GM21360 (cell line): Measurements from ENCODE around the gene PLAC8L1.

ENCODE experiments used
- ATAC-seq: cut with Tn5 transposase; IDR thresholded peaks from one replicate; pipeline ENCODE4 v1.9.1; 2021; ENCODE audit warnings: mild to moderate bottlenecking, moderate library complexity; ENCODE audit not compliant: unreplicated experiment

Gene PLAC8L1

GRCh38 chr5:146081556-146081955 lies 23.8 kb downstream of the PLAC8L1 start:
- ATAC-seq, result no peak

DNA sequence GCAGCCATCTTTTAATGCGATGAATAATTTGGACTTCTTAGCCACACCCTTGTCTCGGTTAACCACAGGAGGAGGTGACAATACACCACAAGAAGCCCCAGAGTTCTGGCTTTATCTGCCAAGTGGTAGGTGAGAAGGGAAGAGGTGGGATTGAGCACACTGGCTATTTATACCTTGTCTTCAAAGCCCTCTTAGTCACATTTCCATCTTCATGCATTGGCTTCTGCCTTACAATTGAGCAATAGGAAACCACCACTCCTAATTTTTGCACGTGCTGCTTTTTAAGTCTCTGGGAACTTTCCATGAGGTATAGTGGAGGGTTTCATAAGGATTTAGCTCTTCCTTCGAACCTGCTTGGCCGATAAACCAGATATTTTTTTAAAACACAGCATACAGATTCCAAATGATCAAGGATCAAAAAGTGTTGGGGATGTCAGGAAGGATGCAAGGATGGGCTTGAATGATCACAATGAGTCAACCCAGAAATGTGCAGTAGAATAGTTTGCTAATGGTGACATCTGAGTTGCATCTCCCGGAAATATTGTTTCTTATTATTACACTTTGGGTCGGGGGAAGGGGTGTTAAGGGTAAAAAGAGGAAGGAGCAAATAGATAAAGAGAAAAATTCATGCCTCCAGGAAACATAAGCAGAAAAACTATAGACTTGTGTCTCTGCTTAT lies 25.5 kb downstream of the PLAC8L1 start:
- peak; percentile 44 for ATAC-seq

DNA sequence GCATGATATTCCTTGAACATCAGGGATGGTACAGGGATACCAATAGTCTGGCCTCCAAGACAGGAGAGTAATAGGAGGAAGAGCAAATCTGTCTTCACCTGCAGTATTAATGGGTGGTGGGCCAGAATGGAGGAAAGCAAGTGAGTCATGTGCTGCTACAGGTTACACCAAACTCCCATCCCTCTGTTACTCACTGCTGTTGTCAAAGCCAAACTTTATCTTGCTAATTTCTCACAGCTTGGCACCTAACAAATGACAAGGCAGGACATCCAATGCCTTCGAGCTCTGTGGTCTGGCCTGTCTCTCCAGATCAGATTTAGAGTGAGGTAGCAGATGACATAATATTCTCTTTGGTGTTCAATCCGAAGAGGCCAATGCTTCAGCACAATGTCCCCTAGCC lies 26.8 kb downstream of the PLAC8L1 start:
- no peak for ATAC-seq

DNA sequence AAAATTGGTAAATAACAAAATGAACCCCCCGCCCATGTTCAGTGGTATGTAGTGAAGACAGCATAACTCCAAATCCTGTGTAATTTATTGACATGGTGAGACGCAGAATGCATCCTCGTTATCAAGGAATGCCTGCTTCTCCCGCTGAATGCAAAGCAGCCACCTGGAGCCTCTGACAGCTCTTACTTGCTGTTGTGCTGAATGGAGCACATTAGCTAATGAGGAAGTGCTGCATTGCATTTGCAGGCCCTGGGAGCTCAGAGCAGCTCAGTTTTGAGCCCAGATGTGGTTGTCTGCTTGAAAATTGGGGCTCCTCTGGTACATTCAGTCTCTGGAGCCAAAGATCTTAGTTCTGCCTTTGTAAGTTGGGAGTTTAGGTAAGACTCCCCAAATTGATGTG lies 28.9 kb downstream of the PLAC8L1 start:
- no peak for ATAC-seq

DNA sequence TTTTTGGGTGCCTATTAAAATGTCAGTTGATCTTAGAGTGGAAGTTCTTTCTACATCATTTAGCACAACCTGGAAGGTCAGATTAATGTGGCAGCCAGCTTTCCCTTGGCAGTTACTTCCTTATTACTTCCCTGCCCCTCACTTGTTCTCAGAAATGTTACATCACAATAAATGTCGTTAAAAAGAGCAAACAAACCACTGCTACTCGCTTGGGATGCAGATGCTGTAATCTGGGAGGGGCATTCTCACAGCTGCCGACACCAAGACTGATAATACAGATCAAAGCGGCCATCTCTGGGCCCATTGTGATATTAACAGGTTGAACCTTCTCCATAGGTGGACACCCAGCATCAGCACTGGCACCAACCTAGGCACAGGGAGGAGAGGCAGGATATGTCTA lies 29.3 kb downstream of the PLAC8L1 start:
- ATAC-seq, result no peak

GRCh38 chr5:146073239-146073900 lies 32.0 kb downstream of the PLAC8L1 start:
- ATAC-seq, result no peak

GRCh38 chr5:146072595-146072994 lies 32.8 kb downstream of the PLAC8L1 start:
- ATAC-seq, result no peak

DNA sequence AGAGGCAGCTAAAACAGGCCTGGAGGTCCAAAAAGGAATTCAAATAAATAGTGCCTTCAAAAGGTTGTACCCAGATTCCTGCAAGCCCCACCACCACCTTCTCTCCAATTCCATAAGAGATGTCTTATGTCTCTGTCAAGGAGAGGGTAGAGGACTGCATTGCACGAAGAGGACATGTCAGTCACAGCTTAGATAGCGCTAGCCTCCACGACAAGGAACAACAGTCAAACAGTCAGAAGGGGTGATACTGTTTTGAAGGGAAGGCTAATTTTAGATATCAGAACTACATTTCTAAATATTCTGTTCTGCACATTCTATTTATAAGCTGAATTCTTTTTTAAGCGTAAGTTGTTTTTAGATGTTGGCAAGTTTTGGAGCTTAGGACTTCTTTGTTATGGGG lies 34.2 kb downstream of the PLAC8L1 start:
- no peak for ATAC-seq

- ATAC-seq, result no peak
These were observed 34.6 kb downstream of the PLAC8L1 start for GRCh38 chr5:146070746-146071145.

DNA sequence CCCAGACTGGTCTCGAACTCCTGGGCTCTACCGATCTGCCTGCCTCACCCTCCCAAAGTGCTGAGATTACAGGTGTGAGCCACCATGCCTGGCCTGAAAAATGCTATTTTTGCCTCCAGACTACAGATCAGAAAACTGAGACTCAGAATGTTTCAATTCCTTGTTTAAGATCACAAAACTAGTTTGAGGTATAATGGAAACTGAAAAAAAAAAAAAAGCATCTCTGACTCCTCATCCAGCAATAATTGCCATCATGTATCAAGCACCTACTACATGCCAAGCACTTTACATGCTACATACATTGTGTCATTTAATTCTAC lies 35.6 kb downstream of the PLAC8L1 start:
- ATAC-seq, result peak; percentile 60

DNA sequence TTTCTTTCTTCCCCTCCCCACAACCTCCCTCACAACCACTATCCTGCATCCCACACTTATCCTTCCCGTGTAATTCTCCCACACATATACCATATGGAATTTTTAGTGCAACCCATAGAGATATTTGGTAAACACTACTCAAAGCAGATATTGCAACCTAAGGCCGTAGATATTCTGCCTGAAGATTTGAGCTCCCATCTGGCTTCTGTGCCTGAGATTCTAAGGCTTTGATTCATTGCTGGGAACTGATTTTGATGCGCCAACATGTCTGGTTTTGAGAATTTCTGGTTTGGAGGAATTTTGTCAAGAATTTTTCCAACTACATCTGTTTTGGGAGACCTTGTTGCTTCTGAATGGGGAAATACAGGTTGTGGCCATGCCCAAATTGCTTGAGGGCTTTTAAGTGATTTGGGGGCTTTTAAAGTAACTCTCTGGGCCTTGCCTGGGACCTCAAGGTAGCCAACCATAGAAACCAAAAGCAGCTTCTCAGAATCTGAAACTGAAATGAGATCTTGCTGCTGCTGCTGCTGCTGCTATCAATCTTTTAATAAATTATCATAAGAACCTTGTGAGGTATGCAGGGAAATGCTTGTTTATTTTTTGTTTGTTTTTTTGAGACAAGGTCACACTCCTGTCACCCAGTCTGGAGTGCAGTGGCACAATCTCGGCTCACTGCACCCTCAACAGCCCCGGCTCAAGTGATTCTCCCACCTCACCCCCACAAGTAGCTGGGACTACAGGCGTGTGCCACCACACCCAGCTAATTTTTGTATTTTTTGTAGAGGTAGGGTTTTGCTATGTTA lies 36.2 kb downstream of the PLAC8L1 start:
- ATAC-seq, result peak; percentile 40

DNA sequence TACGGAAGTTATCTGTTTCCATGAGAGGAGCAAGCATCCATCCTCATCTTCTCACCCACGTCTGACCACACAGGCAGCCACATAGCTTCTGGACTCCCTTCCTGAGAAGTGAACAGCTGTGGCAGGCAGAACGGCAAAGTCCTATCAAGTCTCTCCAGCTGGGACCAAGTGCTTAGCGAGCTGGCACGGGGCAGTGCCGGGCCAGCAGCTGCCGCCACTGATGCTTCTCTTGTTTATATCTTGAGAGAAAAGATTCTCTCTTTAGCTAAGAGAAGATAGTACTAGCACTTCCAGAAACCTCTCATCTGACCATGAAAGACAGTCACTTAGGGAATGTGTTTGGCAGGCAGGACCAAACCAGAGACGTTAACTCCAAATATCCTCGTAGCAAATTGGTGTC lies 37.2 kb downstream of the PLAC8L1 start:
- no peak for ATAC-seq

DNA sequence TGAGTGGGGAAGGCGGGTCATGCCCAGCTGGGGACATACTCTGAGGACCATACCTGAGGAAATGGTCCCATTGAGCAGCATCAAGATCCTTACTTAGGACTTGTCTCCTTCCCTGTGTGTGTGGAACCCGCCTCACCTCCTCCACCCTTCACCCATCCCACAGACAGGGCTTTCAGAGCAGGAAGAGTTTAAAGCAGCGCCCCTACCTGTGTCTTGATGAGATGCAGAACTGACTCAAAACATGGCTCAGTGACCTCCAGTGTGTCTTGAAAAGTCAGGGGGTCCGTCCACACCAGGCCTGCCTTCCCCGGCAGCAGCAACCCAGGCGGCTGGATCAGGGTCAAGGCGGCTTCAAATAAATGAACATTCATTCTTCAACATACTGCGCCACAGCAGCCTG lies 38.4 kb downstream of the PLAC8L1 start:
- no peak for ATAC-seq

DNA sequence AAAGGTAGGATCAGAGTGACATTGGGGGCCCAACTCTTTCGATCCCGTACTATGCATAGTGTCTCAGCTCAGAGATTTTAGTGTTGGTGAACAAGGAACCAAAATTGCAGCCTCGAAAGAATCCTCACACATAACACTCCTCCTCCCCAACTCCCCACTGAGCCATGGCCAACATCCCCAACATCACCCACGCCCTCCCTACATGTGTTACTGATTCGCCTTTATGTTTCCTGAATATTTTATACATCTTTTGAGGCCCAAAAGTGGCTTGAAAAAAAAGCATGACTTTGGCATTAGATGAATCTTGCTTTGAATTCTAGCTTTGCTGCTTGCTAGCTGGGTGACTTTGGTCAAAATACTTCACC lies 45.2 kb downstream of the PLAC8L1 start:
- no peak for ATAC-seq

- no peak for ATAC-seq
These were observed 45.7 kb downstream of the PLAC8L1 start for GRCh38 chr5:146059460-146060220.

DNA sequence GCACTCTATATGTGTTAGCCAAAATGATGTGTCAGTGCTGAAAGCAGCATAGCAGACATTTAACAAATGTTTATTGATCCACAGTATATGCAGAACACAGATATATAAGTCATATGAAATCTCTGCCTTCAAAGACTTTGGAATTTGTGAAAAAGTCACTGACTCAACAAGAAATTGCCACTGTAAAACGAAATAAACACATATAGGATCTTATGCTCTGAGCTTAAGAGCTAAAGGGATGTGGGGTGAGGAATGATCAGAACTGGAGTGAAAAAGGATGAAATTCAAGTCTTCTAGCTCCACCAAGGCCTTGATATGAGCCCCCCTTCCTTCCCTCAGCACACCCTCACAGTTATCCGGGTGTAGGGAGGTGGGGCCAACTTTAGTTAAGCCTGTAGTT lies 49.9 kb downstream of the PLAC8L1 start:
- no peak for ATAC-seq

DNA sequence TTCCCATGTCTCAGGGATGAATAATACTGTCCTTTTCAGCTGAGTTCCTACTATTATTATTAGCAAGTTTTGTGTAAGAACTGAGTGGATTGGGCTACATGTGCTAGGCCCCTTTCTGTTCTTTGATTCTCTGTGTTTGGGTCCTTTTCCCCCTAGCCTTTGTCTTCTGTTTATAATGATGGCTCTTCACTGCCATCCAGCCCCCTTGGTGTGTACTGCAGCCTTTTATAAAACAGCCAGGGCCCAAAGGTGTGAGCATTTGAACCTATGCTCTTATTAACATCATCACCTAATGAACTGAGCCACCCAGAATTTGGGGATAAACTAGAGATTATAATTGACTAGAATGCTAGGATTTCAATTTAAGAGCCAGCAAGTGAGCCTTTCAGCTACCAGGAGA lies 52.6 kb downstream of the PLAC8L1 start:
- no peak for ATAC-seq

GRCh38 chr5:146051678-146052077 lies 53.7 kb downstream of the PLAC8L1 start:
- ATAC-seq, result no peak

DNA sequence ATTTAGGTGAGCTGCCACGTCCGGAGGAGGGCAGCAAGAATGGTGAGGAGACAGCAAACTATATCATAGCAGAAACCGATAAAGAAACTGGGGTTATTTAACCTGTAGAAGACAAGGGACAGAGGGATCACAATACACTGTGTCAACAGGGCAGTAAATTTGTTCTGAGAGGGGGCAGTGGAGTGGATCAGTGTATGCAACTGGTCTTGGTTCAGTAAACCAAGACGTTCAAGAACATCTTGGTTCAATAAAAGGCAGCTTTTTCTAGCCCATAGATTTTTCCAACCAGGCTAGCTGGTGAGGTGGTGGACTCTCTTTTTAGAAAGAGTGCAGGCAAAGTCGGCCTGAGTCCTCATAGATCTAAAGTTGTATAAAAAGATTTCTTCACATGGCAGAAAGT lies 55.3 kb downstream of the PLAC8L1 start:
- ATAC-seq, result no peak

GRCh38 chr5:146049704-146050026 lies 55.7 kb downstream of the PLAC8L1 start:
- ATAC-seq, result no peak

- no peak for ATAC-seq
These were observed 56.2 kb downstream of the PLAC8L1 start for GRCh38 chr5:146048994-146049703.
